T-cell (primary cell): ENCODE measurements around the gene A1CF. TPM values are rescaled to one million over a fixed set of nuclear protein-coding genes. Genes with fewer than 3 reads are reported as not detected.
"Not testable (repeated sequence)": the region's sequence is repeated elsewhere in the genome, so short reads cannot be mapped to it uniquely, and the experiment has no call there.

Experiments used
- ATAC-seq, 4 experiments: fragments of 200-7000 bp in 3 of 4; fragments of 150-1000 bp in 1 of 4; cut with Tn5 transposase; replicated peaks in 1 of 4; 1 replicate in 3 of 4; 2 replicates in 1 of 4; pipeline ENCODE4 v1.10.0; 2021; ENCODE audit warnings: moderate library complexity in 3 of 4, mild to moderate bottlenecking in 2 of 4, moderate number of reproducible peaks in 1 of 4
- CTCF ChIA-PET, 2 donors: fragments of 300-600 bp; sonication (Branson Sonifier 250); formaldehyde crosslinking; loops; one replicate each; lab custom pipeline; 2022; ENCODE audit warnings: antibody characterized with exemption in 2 of 2; lab: Charles Lee
- POLR2A ChIA-PET, 2 donors: fragments of 300-600 bp; sonication (Branson Sonifier 250); formaldehyde crosslinking; loops; one replicate each; lab custom pipeline; 2022; ENCODE audit warnings: antibody characterized with exemption in 2 of 2; lab: Charles Lee
- DNase-seq, 35 experiments: peaks; one replicate each; pipeline versions ENCODE4 v3.0.0 to v3.0.0-alpha.2; 2013 to 2023
- H3K27ac ChIP-seq: one replicate; pipeline ENCODE4 v1.5.1; 2013; ENCODE audit warnings: low read length
- H3K27me3 ChIP-seq, 2 experiments: replicated peaks in 1 of 2; 1 replicate in 1 of 2; 2 replicates in 1 of 2; pipeline versions ENCODE4 v1.6.1 to v1.7.0; 2013; ENCODE audit warnings: low read length in 1 of 2, mixed read lengths in 1 of 2; ENCODE audit not compliant: control insufficient read depth in 2 of 2, insufficient read depth in 2 of 2; ENCODE audit errors: extremely low read depth in 1 of 2
- H3K36me3 ChIP-seq, 2 donors: 1 replicate in 1 of 2; 2 replicates in 1 of 2; pipeline versions ENCODE4 v1.6.1 to v1.7.0; 2013; ENCODE audit warnings: low read length in 1 of 2; ENCODE audit not compliant: control insufficient read depth in 2 of 2, insufficient read depth in 1 of 2; ENCODE audit errors: extremely low read depth in 1 of 2
- H3K4me1 ChIP-seq, 2 experiments: 1 replicate in 1 of 2; 2 replicates in 1 of 2; pipeline versions ENCODE4 v1.6.1 to v1.7.0; 2013; ENCODE audit warnings: low read length in 2 of 2, mixed read lengths in 1 of 2; ENCODE audit not compliant: insufficient read depth in 2 of 2, control insufficient read depth in 1 of 2; ENCODE audit errors: extremely low read depth in 1 of 2
- H3K4me3 ChIP-seq, 2 donors: 1 replicate in 1 of 2; 2 replicates in 1 of 2; pipeline versions ENCODE4 v1.5.1 to v1.7.0; 2013; ENCODE audit warnings: mild to moderate bottlenecking in 2 of 2, low read length in 1 of 2, moderate library complexity in 1 of 2; ENCODE audit not compliant: control insufficient read depth in 1 of 2; ENCODE audit errors: extremely low read depth in 1 of 2
- H3K9me3 ChIP-seq: 2 replicates; pipeline ENCODE4 v1.7.0; 2013
- H3K27ac Mint-ChIP-seq, 2 donors: one replicate each; pipeline ENCODE4 v1.8.0; 2020 to 2021; ENCODE audit warnings: mild to moderate bottlenecking in 2 of 2, mixed read lengths in 2 of 2
- H3K27me3 Mint-ChIP-seq, 2 donors: one replicate each; pipeline ENCODE4 v1.8.0; 2021 to 2022; ENCODE audit warnings: mixed read lengths in 2 of 2
- H3K36me3 Mint-ChIP-seq: one replicate; pipeline ENCODE4 v1.8.0; 2021; ENCODE audit warnings: mixed read lengths
- H3K4me1 Mint-ChIP-seq, 3 donors: one replicate each; pipeline ENCODE4 v1.8.0; 2020 to 2022; ENCODE audit warnings: mixed read lengths in 3 of 3, mild to moderate bottlenecking in 1 of 3
- H3K4me3 Mint-ChIP-seq, 3 donors: one replicate each; pipeline ENCODE4 v1.8.0; 2020 to 2022; ENCODE audit warnings: mild to moderate bottlenecking in 3 of 3, mixed read lengths in 3 of 3, moderate library complexity in 3 of 3
- H3K9me3 Mint-ChIP-seq, 3 donors: one replicate each; pipeline ENCODE4 v1.8.0; 2020 to 2022; ENCODE audit warnings: mixed read lengths in 3 of 3
- WGBS: methylation state at CpG from one replicate; pipeline ENCODE4 v1.1.5; 2013; ENCODE audit warnings: missing lambda C conversion rate; ENCODE audit not compliant: insufficient coverage; 5-methylcytosine and 5-hydroxymethylcytosine counted together
- total RNA-seq, 35 experiments: library from RNA in 6 of 35; stranded (reverse) in 6 of 35; fragments of 120-200 nt in 1 of 35; gene quantifications; one replicate each; pipeline versions ENCODE4 v1.2.1 to v1.2.4 and lab custom pipeline; 2013 to 2026

Gene A1CF
- total RNA-seq, 5 donors from 2014 or later (not counting 1 experiment from before 2014, with no cell fraction given) = 0.07 to 0.28 (median 0.23) TPM; not detected in 2

- ATAC-seq (no peak), DNase-seq (no peak)
- Histone ChIP-seq H3K9me3 (no peaks in the 10 kb centered on the region), H3K4me3 (no peak overlapping the region), H3K36me3 (no peaks in the 10 kb centered on the region), H3K4me1 (no peaks in the 10 kb centered on the region), H3K27me3 (peaks cover 0 to 3% of the 10 kb centered on the region in 2 experiments), H3K27ac (no peak overlapping the region)
- H3K9me3 Mint-ChIP-seq = peaks cover 2 to 13% (median 9%) of the 10 kb centered on the region in 3 donors
- peaks cover 0 to 1% of the 10 kb centered on the region in 2 donors for H3K27me3 Mint-ChIP-seq
- no peak overlapping the region for H3K4me3 Mint-ChIP-seq
- no peaks in the 10 kb centered on the region for H3K36me3 Mint-ChIP-seq
- POLR2A ChIA-PET = no interaction called here
- no peaks in the 10 kb centered on the region for H3K4me1 Mint-ChIP-seq
- no peak overlapping the region for H3K27ac Mint-ChIP-seq
- CTCF ChIA-PET = no interaction called here
- WGBS = no CpG with 5 or more reads among the region's 3 CpGs
Measured at GRCh38 chr10:50919010-50919409, 33.6 kb upstream of the A1CF start.

GRCh38 chr10:50918529-50918928 lies 33.1 kb upstream of the A1CF start:
- no peak overlapping the region for H3K27ac ChIP-seq
- Mint-ChIP-seq H3K4me1 (no peaks in the 10 kb centered on the region), H3K27me3 (peaks cover 0 to 1% of the 10 kb centered on the region in 2 donors), H3K9me3 (peaks cover 2 to 8% (median 4%) of the 10 kb centered on the region in 3 donors), H3K36me3 (no peaks in the 10 kb centered on the region), H3K4me3 (no peak overlapping the region), H3K27ac (no peak overlapping the region)
- H3K4me3 ChIP-seq = no peak overlapping the region
- DNase-seq (no peak), ATAC-seq (no peak)
- peaks cover 0 to 3% of the 10 kb centered on the region in 2 experiments for H3K27me3 ChIP-seq
- no peaks in the 10 kb centered on the region for H3K9me3 ChIP-seq
- H3K4me1 ChIP-seq = no peaks in the 10 kb centered on the region
- H3K36me3 ChIP-seq = no peaks in the 10 kb centered on the region
- ChIA-PET POLR2A (no interaction called here), CTCF (no interaction called here)

- no peak for ATAC-seq
- no peak overlapping the region for H3K4me3 ChIP-seq
- Mint-ChIP-seq H3K4me3 (no peak overlapping the region), H3K4me1 (no peaks in the 10 kb centered on the region), H3K9me3 (peaks cover 3 to 8% (median 4%) of the 10 kb centered on the region in 3 donors), H3K27me3 (peaks cover 1 to 3% of the 10 kb centered on the region in 2 donors), H3K27ac (no peak overlapping the region), H3K36me3 (no peaks in the 10 kb centered on the region)
- no peak for DNase-seq
- no peaks in the 10 kb centered on the region for H3K4me1 ChIP-seq
- ChIA-PET POLR2A (no interaction called here), CTCF (no interaction called here)
- no peaks in the 10 kb centered on the region for H3K36me3 ChIP-seq
- no peak overlapping the region for H3K27ac ChIP-seq
- H3K27me3 ChIP-seq = no peaks in the 10 kb centered on the region
- no peaks in the 10 kb centered on the region for H3K9me3 ChIP-seq
Measured at GRCh38 chr10:50917486-50917885, 32.1 kb upstream of the A1CF start.

- H3K4me3 Mint-ChIP-seq = no peak overlapping the region
- H3K36me3 Mint-ChIP-seq = no peaks in the 10 kb centered on the region
- ATAC-seq = no peak
- peaks cover 0 to 3% of the 10 kb centered on the region in 2 donors for H3K27me3 Mint-ChIP-seq
- ChIA-PET POLR2A (no interaction called here), CTCF (no interaction called here)
- Histone ChIP-seq H3K9me3 (no peaks in the 10 kb centered on the region), H3K27me3 (no peaks in the 10 kb centered on the region), H3K4me1 (no peaks in the 10 kb centered on the region), H3K36me3 (no peaks in the 10 kb centered on the region), H3K4me3 (no peak overlapping the region), H3K27ac (no peak overlapping the region)
- H3K9me3 Mint-ChIP-seq = peaks cover 0 to 3% (median 0%) of the 10 kb centered on the region in 3 donors
- H3K4me1 Mint-ChIP-seq = no peaks in the 10 kb centered on the region
- H3K27ac Mint-ChIP-seq = no peak overlapping the region
- no peak for DNase-seq
- no CpG with 5 or more reads among the region's 7 CpGs for WGBS
Measured at GRCh38 chr10:50909334-50910014, 24.0 kb upstream of the A1CF start.

- no peak for DNase-seq
- peaks cover 0 to 3% of the 10 kb centered on the region in 2 donors for H3K27me3 Mint-ChIP-seq
- no peaks in the 10 kb centered on the region for H3K36me3 ChIP-seq
- H3K27ac ChIP-seq = no peak overlapping the region
- H3K27ac Mint-ChIP-seq = no peak overlapping the region
- no peak overlapping the region for H3K4me3 ChIP-seq
- 71% methylated on average over 2 of the region's 4 CpGs for whole genome bisulfite sequencing
- H3K4me3 Mint-ChIP-seq = no peak overlapping the region
- no peaks in the 10 kb centered on the region for H3K4me1 Mint-ChIP-seq
- POLR2A ChIA-PET = no interaction called here
- H3K9me3 Mint-ChIP-seq = no peaks in the 10 kb centered on the region
- H3K9me3 ChIP-seq = no peaks in the 10 kb centered on the region
- H3K27me3 ChIP-seq = no peaks in the 10 kb centered on the region
- ATAC-seq = no peak
- no peaks in the 10 kb centered on the region for H3K4me1 ChIP-seq
- CTCF ChIA-PET = no interaction called here
- no peaks in the 10 kb centered on the region for H3K36me3 Mint-ChIP-seq
Measured at GRCh38 chr10:50908366-50908765, 22.9 kb upstream of the A1CF start.

- H3K4me1 Mint-ChIP-seq, H3K9me3 ChIP-seq, H3K36me3 ChIP-seq, H3K9me3 Mint-ChIP-seq, H3K27me3 ChIP-seq, H3K36me3 Mint-ChIP-seq, POLR2A ChIA-PET, H3K4me1 ChIP-seq, H3K27ac ChIP-seq, H3K4me3 ChIP-seq, ATAC-seq, H3K4me3 Mint-ChIP-seq, DNase-seq, H3K27ac Mint-ChIP-seq, H3K27me3 Mint-ChIP-seq: not testable (repeated sequence)
- CTCF ChIA-PET = interaction anchor here in 1 of 2 donors (0.7 to 0.8 kb wide), 2 partner anchors 10 to 21 kb away, joined by 3 to 5 read pairs; no protein-coding TSS in a partner anchor
- no CpG with 5 or more reads among the region's 15 CpGs for WGBS
Measured at GRCh38 chr10:50905797-50906196, 20.4 kb upstream of the A1CF start.

GRCh38 chr10:50896721-50897120 lies 11.3 kb upstream of the A1CF start:
- CTCF ChIA-PET = no interaction called here
- Histone ChIP-seq H3K4me3 (no peak overlapping the region), H3K27me3 (no peaks in the 10 kb centered on the region), H3K9me3 (no peaks in the 10 kb centered on the region), H3K4me1 (no peaks in the 10 kb centered on the region), H3K27ac (no peak overlapping the region), H3K36me3 (no peaks in the 10 kb centered on the region)
- no peak for ATAC-seq
- POLR2A ChIA-PET = no interaction called here
- Mint-ChIP-seq H3K4me1 (no peaks in the 10 kb centered on the region), H3K4me3 (no peak overlapping the region), H3K36me3 (no peaks in the 10 kb centered on the region), H3K27me3 (peaks cover 16 to 25% of the 10 kb centered on the region in 2 donors), H3K27ac (no peak overlapping the region), H3K9me3 (no peaks in the 10 kb centered on the region)
- no peak for DNase-seq
